GM18517 (cell line): Measurements from ENCODE around the gene MARK2.

Experiments used
- ATAC-seq: cut with Tn5 transposase; IDR thresholded peaks from one replicate; pipeline ENCODE4 v1.9.1; 2021; ENCODE audit warnings: mild to moderate bottlenecking, moderate library complexity; ENCODE audit not compliant: unreplicated experiment

Gene MARK2

DNA sequence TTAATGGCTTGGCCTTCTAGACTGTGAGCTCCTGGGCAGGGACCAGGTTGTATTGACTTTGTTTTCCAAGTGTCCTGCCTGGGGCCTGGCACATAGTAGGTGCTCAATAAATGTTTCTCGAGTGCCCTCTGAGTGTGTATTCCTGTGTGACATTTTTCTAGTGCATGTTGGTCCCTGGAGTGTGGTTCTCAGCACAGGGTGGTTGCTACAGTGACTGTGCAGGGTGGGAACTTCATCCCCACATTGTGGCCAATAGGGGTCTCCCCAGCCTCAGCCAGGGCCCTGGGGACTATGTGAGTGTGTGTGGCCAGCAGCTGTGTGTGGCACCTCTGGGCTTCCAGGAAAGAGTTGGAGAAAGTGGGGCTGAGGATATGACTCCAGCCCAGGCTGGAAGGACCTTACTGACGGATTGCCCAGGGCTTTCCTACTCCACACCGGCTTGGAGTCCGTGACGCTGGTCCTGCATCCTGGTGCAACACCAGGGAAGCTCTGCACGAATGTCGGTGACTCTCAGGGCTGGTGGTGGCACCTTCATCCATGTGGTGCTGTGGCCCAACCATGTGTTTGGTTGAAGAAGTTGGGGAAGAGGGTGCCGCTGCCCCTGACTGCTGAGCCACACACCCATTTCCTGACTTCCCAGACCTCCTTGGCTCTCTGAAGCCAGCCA is 9.0 kb upstream of the MARK2 start:
- ATAC-seq, result no peak

DNA sequence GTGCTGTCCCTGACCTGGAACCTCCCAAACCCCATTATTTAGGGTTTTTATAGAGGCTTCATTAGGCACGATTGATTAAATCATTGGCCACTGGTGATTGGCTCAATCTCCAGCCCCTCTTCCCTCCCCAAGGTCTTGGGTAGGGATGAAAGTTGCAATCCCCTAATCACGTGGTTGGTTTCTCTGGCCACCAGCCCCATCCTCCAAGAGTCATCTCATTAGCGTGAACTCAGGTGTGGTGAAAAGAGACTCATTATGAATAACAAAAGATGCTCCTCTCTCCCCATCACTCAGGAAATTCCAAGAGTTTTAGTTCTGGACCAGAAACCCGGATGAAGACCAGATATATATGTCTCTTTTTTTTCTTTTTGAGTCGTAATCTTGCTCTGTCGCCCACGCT is 7.6 kb upstream of the MARK2 start:
- ATAC-seq, result no peak

DNA sequence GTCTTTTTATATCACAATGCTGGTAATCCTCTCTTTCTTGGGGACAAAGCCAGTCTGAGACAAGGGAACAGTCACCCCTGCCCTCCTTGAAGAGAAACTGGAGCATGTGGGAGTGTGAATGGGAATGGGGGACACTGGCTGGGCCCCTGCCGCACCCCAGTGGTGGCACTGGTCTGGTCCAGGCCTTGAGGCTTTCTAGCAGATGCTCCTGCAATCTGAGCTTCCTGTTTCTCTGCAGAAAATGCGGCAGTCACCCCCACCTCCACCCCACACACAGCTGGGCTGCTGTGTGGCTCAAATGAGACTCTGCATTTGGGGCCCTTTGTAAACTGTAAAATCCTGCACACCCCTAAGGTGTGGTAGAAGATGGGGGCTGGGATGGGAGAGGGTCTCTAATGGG is 6.6 kb upstream of the MARK2 start:
- ATAC-seq, result no peak

DNA sequence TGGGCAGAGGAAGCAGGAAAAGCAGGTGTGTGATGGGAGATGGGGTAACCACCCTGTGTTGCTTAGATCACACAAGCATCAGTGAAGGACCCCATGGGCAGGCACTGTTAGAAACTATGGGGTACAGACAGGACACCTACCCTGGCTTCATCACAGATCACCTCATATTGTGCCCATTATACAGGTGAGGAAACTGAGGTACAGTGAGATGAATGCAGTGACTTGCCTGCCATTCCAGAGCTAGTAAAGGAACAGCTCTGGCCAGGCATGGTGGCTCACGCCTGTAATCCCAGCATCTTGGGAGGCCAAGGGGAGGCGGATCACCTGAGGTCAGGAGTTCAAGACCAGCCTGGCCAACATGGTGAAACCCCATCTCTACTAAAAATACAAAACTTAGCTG is 5.9 kb upstream of the MARK2 start:
- ATAC-seq, result no peak

DNA sequence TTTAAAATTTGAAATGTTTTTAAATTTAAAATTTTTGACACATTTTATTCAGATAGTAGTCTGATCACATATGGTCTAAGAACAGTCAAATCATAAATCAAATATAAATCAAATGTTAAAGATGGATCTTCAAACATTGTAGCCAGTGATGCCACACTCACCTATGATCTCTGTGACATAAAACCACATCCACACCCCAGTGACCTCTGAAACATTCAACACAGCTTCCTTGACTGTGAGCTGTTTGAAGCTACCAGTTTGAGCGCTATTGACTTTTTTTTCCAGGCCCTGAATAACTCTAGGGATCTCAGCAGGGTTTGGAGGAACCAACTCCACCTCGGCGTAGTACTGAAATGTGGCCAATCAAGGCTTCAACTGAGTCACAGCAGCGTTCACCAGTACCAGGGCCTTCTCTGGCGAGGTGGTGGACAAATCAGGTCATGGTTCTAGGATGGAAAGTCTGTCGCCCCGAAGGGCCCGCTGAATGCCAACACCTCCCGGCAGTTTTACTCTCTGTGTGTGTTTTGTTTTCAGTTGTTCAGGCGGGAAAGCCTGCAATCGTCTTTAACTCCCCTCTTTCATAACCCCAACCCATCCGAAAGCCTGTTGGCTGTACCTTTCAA is 4.3 kb upstream of the MARK2 start:
- ATAC-seq, result no peak

DNA sequence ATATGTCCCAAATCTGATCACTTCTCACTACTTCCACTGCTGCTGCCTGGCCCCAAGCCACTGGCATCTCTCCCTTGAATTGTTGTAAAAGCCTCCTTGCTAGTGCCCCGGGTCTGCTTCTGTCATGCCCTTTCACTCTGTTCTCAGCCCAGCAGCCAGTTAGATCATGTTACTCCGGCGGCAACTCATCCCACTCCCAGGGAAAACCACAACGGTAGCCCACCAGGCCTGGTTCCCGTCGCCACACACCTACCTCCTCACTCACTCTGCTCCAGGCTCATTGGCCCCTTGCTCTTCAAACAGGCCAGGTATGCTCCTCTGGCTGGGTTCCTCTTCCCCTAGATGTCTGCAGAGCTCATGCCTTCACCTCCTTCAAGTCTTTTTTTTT is 3.8 kb upstream of the MARK2 start:
- no peak for ATAC-seq

DNA sequence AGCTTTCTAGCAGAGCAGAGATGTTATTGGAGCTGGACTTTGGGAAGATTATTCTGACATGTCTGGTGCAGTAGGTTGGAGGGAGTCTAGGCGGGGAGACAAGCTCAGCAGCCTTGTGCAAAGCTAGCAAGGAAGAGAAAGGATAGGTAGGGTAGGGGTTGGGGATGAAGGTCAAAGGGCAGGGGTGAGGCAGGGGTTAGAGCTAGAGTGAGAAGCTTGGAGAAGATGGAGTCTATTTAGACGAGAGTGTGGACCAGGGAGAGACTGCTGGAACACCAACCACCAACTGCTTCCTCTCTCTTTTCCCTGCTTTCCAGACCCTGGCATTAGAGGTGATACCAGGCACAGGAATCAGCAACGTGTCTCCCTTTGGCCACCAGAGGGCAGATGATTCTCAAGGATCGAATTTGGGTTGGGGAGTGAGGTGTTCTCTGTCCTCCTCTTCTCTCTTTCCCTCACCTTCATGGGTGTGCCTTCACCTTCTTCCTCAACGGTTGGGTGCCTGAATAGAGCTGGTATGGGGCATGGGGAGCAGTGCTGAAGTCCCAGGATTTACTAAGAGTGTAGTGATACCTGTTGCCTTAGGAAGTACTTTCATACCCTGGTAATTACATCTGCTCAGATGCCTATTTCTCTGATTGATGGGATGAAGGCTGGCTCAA is 1.8 kb upstream of the MARK2 start:
- ATAC-seq, result no peak

DNA sequence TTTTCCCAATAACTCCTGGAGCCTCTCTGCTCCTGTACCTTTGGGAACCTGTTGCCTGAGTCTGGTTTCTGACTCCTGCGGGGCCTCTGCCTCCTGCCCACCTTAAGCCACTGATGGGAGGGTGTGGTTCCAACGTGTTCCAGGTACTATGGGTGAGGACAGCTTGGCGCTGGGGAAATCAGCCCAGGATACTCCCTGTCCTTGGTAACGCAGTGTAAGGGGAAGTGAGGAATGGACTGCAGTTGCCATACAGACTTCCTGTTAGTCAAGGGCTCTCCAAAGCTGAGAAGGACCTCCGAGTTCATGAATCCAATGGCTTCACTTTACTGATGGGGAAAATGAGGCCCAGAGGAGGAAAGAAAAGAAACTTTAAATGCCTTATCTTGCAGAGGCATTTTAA is 1.2 kb upstream of the MARK2 start:
- ATAC-seq, result no peak

DNA sequence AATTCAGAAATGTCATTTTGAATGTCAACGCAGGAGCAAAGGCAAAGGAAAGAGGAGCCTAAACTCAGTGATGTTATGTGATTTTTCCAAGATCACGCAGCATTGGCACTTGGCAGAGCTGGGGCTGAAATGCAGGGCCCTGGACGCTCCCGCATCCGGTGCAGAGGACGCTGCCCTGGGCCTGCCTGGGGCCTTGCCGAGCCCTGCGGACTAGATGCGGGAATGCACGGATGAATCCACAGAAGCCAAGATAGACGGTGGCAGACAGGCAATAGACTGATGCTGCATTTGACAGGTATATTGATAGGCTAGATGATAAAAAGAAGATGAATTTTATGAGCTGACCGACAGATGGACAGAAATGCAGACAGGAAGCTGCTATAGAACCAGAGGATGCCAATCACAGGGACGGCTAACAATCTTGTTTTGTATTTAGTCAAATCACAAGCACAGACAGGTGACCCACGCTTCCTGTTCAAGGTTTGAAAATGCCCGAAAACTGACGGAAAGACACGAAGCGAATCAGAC is 696 bp upstream of the MARK2 start:
- ATAC-seq, result peak; percentile 61

DNA sequence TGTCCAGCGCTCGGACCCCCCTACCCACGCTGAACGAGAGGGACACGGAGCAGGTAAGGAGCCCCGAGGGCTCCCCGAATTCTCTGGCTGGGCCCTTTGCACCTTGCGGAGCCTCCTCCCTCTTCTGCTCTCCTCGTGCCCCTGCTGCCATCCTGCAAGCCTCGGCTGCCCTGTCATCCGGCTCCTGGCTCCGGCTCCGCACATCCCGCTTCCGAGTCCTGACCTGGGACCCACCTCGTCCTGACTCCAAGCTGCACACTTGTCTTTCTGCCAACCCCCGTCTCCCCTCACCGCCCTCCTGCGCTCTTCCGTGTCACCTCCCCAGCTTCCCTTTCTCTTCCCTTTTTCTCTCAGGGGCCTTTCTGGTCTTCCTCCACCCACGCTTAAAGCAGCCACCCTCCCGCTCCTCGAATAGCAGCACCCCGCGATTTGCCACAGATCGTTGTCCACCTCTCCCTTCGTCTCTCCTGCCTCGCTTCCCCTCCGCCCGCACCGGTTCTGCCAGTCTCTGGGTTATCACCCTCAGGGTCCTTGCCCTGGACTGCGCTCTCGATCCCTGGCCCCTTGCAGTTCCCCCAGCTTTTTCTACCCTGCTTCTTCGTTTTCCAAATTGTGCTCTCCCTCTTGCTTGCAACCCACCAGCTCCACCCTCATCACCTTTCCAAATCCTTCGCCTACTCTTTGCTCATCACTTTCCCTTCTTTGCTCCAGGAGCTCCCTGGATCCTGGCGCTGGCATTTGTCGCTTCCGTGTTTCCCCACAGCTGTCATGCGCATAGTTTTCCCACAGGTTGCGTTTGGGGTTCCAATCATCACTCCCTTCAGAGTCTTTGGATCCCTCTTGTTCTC is 822 bp downstream of the MARK2 start:
- ATAC-seq, result peak; percentile 4

DNA sequence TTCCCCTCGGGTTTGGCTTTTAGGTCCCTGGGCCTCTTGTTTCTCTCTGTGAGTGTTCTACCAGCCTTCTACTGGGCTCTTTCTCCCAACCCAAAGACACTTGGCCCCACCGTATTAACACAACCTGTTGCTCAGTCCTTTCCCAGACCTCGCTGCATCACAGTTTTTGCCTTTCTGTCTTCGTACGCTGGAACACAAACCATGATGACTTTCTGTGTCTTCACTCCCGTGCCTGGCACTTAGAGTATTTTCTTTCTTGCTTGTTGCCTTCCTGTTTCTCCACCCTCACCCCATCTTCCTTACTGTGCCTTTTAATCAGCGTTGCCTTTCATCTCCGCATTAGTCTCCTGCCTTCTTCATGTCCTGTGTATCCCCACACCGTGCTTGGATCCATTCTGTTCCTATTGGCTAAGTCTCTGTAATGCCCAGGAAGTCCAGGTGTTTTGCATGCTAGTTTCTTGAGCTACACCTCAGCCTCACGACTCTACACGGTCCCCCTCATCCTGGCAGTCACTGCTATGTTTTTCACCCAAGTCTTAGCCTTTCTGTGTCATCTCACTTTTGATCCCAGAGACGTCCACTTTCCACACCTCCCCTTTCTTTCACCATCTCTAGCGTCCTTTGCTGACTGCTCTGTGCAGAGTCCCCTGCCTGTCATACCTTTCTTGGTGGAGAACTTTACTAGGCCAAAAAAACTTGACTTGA is 1.6 kb downstream of the MARK2 start:
- ATAC-seq, result no peak

DNA sequence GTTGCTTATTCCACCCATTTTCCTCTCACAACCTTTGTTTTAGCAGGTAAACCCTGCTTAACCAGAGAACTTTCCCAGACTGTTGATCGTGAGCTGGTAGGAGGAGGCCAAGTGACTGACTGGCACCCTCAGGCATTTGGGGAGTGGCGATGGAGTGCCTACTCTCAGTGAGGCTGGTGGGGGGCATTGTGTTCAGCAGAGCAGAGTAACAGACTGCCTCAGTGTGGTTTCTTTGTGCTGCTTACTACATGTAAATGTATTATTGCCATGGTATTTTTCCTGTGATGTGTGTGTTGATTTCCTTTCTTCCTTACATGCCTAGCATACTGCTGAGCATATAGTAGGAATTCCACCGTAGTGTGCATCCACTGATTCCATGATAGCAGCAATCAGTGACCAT is 2.6 kb downstream of the MARK2 start:
- ATAC-seq, result no peak

DNA sequence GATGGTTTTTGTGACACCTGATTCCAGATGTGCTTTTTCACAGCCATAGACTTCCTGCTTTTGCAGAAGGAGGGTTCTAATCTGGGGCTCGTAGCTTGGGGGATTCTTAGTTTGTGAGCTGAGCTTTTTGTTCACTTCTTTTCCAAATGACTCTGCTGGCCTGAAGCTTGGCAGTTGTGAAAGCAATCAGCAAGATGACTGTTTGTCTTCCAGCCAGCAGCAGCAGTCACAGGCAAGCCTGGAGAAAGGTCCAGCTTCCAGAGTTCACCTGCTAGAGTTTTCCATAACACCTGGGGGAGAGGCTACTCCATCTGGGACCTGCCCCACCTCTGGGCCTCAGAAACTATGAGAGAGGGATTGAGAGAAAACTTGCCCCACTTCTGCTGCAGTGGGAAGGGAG is 4.1 kb downstream of the MARK2 start:
- ATAC-seq, result no peak

DNA sequence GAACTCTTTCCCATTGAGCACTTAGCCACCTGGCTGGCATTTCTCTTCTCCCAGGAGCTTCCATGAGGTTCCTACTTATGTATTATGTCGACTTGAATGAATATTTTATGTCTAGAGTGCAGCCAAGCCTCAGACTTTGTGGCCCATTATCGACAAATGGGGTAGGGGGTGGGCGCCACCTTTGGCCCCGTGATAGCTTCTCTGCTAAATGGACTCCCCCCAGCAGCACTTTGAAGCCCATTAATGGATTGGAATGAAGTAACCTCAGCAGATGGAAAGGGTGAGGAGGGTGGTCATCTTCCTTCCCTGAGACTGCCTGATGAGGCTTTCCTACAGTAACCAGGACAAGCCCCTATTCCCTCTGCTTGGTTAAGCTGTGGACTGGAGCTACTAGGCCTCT is 5.9 kb downstream of the MARK2 start:
- no peak for ATAC-seq

DNA sequence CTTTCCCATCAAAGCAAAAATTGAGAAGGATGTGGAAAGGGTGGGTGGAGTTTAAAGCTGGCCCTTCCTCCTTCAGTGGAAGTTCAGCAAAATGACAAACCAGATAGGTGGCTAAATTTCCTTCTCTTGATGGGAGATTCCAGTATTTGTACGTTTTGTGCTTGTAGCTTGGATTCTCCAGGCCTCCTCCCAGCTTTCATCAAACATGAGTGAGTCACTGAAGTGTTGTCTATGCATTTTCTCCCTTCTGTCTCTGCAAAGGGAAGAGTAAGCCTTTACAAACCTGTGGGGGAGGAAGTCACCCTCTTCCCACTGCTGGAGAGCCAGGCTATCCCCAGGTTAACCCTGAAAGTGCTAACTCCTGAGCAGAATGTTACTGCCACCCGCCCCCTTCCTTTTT is 6.4 kb downstream of the MARK2 start:
- no peak for ATAC-seq

DNA sequence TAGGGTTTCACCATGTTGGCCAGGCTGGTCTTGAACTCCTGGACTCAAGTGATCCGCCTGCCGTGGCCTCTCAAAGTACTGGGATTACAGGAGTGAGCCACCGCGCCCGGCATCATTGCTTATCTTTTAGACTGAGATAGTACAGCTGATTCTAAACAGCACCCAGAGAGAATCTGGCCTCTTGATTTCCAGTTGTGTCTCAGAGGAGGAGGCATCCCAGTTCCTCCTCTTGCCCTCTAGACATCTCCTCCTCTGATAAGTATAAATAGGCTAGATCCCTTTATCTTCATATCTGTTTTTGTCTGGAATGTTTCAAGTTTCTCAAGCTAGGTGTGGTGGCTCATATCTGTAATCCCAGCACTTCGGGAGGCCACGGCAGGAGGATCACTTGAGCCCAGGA is 7.0 kb downstream of the MARK2 start:
- no peak for ATAC-seq

DNA sequence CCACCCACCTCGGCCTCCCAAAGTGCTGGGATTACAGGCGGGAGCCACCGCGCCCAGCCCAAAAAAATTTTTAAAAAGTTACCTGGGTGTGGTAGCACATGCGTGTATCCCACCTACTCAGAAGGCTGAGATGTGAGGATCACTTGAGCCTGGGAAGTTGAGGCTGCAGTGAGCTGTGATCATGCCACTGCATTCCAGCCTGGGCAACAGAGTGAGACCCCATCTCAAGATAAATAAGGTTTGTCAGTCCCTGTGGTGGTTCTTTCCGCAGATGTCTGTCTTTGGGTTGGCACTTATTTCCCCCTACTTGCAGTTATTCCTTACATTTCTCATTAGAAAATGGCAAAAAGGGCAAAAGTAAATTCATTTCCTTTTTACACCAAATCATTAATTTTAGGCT is 8.0 kb downstream of the MARK2 start:
- no peak for ATAC-seq

DNA sequence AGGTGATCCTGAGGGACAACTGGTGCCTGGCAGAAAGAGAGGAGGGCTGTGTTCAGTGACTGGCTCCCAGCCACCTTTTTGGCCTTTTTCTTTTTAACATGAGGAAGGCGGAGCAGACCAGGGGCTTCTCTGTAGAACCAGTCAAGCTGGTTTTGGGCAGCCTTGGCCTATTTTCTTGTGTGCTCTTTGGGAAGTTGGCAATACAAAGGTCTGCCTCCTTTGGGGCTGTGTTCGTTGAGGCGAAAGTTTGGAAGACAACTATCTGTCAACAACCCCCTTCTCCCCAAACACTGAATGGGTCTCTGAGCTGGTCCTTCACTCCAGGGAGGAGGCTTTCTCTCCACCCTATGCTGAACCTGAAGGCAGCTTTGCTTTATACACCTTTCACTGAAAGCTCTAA is 8.5 kb downstream of the MARK2 start:
- no peak for ATAC-seq

DNA sequence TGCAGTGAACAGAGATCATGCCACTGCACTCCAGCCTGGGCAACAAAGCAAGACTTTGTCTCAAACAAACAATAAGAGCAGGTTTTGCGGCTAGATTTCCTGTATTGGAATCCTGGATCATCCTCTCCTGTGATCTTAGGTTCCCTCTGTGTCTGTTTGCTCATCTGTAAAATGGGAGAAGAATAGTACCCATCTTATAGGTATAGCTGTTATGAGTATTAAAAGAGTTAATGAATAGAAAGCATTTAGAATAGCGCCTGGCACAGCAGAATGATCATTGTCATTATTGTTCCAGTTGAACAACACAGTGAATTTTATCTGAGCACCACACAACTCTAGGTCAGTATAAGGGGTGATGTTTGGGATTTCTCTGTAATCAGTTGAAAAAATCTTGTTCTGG is 10.8 kb downstream of the MARK2 start:
- ATAC-seq, result no peak

DNA sequence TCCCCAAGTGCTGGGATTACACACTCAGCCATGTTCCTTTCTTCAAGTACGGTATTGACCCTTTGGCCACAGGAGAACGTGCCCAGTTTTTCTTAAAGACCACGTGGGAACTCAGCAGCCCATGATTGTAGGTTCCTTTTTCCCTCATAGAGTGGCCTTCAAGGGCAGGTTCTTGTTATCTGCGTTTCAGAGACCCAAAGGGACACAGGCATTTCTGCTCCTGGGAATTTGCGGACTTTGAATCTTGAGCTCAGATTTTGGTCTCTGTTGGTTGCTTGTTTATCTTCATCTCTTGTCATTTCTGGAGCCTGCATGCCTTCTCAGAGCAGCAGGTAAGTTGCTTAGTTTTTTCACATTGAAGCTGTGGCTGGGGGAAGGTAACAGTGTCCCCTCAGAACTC is 12.0 kb downstream of the MARK2 start:
- no peak for ATAC-seq

DNA sequence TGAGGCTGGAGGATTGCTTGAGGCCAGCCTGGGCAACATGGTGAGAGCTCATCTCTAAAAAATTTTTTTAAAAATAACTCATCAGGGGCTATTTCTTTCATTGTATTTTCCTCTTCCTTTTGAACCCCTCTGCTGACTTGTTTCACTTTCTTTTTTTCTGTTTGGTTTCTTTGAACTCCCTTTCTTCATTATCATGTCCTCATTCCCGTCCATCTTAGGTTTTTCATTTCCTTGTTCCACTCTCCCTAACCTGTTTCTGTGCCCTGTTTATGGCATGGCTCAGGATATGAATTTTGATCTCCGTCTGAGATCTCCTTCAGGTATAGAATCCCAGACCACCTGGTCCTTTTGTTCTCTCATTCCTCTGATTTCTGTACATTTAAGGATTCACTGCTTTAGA is 12.5 kb downstream of the MARK2 start:
- ATAC-seq, result no peak
